ENCODE measurements around the gene PFN3.

Gene PFN3

GRCh38 chr5:177447066-177447610, 46.7 kb upstream of the PFN3 start:
- no peak for TF ChIP-seq REST (IDR thresholded peaks at IDR 0.05; ENCODE audit: insufficient read depth in 1 of 2, low read depth in 2 of 2, low read length in 2 of 2)
- no peak for TF ChIP-seq FOXP2 (optimal IDR thresholded peaks at IDR 0.05; ENCODE audit: borderline replicate concordance, extremely low read depth, extremely low read length, insufficient read depth)
- no peak for TF ChIP-seq POLR2AphosphoS5 (IDR thresholded peaks at IDR 0.05; ENCODE audit: low read depth, low read length)
- no peak for TF ChIP-seq TAF1 (IDR thresholded peaks at IDR 0.05; ENCODE audit: borderline replicate concordance, insufficient read depth, low read length)
- no peak for TF ChIP-seq SIN3A (IDR thresholded peaks at IDR 0.05; ENCODE audit: borderline replicate concordance, insufficient read depth, low read length)

- TF ChIP-seq FOXP2 (optimal IDR thresholded peaks at IDR 0.05; ENCODE audit: borderline replicate concordance, extremely low read depth, extremely low read length, insufficient read depth) (no peak), TAF1 (IDR thresholded peaks at IDR 0.05; ENCODE audit: borderline replicate concordance, insufficient read depth, low read length) (0 out of 2 replicates have a peak, but pooled peaks have one; percentile 56), REST (IDR thresholded peaks at IDR 0.05; ENCODE audit: insufficient read depth in 1 of 2, low read depth in 2 of 2, low read length in 2 of 2) (no peak), POLR2AphosphoS5 (IDR thresholded peaks at IDR 0.05; ENCODE audit: low read depth, low read length) (peak; percentile 79), SIN3A (IDR thresholded peaks at IDR 0.05; ENCODE audit: borderline replicate concordance, insufficient read depth, low read length) (no peak; the same call in 1 of the 2 replicates)
Measured at GRCh38 chr5:177446200-177447065, 46.0 kb upstream of the PFN3 start, which contains the start of gene PRR7. PRR7 (plus strand) TSS chr5:177446814; CDS start chr5:177455068, 8,254 bp downstream.

DNA sequence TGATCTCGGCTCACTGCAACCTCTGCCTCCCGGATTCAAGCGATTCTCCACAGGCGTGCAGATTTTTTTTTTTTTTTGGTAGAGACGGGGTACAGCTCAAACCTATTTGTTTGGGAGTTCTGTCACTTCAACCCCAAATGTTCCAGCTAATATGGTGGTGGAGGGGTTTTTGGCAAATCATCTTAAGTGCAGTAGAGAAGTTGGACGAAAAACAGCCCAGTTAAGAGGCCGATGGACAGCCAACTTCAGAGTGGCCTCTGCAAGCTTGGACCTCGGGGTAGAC, 45.4 kb upstream of the PFN3 start:
- TF ChIP-seq TAF1 (IDR thresholded peaks at IDR 0.05; ENCODE audit: borderline replicate concordance, insufficient read depth, low read length) (no peak), FOXP2 (optimal IDR thresholded peaks at IDR 0.05; ENCODE audit: borderline replicate concordance, extremely low read depth, extremely low read length, insufficient read depth) (no peak), SIN3A (IDR thresholded peaks at IDR 0.05; ENCODE audit: borderline replicate concordance, insufficient read depth, low read length) (no peak), REST (IDR thresholded peaks at IDR 0.05; ENCODE audit: insufficient read depth in 1 of 2, low read depth in 2 of 2, low read length in 2 of 2) (no peak), POLR2AphosphoS5 (IDR thresholded peaks at IDR 0.05; ENCODE audit: low read depth, low read length) (no peak)

DNA sequence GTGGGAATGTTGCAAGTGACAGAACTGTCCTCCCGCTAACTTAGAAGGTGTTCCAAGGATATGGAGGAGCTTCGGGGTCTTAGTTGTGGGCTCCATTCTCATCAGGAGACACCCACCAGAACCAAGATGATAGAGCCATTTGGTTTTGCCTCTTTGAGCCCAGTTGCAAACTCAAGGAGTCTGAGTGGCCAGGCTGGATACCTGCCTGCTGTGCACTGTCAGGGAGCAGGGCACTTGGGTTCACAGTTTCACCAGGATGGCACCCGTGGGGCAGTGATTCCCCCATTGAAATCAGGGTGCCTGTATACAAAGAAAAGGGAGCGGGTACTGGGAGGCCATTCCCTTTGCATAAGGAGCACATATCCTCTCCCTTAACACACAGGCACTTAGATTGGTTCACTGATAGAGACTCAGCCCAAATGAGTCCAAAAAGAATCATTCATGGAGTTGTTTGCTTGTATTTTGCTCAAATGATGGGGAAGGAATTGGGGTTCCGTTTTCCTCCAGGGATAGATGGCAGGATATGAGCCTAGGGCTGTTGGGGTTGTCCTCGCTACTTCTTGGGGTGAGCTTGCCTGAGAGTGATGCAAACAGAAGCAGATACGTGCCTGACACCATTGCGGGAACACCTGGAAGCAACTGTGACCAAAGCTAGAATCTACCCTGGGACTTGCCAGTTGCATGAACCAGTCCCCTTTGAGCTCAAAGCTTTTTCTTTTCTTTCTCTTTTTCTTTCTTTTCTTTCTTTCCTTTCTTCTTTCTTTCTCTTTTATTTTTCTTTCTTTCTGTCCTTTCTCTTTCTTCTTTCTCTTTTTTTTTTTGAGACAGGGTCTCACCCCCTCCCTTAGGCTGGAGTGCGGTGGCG, 44.8 kb upstream of the PFN3 start:
- no peak for TF ChIP-seq TAF1 (IDR thresholded peaks at IDR 0.05; ENCODE audit: borderline replicate concordance, insufficient read depth, low read length)
- TF ChIP-seq REST (IDR thresholded peaks at IDR 0.05; ENCODE audit: insufficient read depth in 1 of 2, low read depth in 2 of 2, low read length in 2 of 2): no peak
